ENCODE results near the gene KCNK17.

The KCNK17 gene

GRCh38 chr6:39254999-39255535, 59.2 kb downstream of the KCNK17 start:
- Mint-ChIP-seq H3K4me1 (ENCODE audit: low read depth) (no peaks in the 10 kb centered on the region), H3K27me3 (ENCODE audit: low read depth) (peaks cover 35% of the 10 kb centered on the region), H3K4me3 (no peak overlapping the region), H3K27ac (no peak overlapping the region), H3K9me3 (no peaks in the 10 kb centered on the region), H3K36me3 (ENCODE audit: low read depth) (no peaks in the 10 kb centered on the region)

GRCh38 chr6:39251406-39251805, 62.8 kb downstream of the KCNK17 start:
- Mint-ChIP-seq H3K4me1 (ENCODE audit: low read depth) (peaks cover 6% of the 10 kb centered on the region), H3K27ac (no peak overlapping the region), H3K36me3 (ENCODE audit: low read depth) (no peaks in the 10 kb centered on the region), H3K27me3 (ENCODE audit: low read depth) (peaks cover 30% of the 10 kb centered on the region), H3K9me3 (no peaks in the 10 kb centered on the region), H3K4me3 (no peak overlapping the region)

- Mint-ChIP-seq H3K27me3 (ENCODE audit: low read depth) (peaks cover 30% of the 10 kb centered on the region), H3K4me3 (no peak overlapping the region), H3K4me1 (ENCODE audit: low read depth) (peaks cover 6% of the 10 kb centered on the region), H3K36me3 (ENCODE audit: low read depth) (no peaks in the 10 kb centered on the region), H3K9me3 (no peaks in the 10 kb centered on the region), H3K27ac (no peak overlapping the region)
Measured at GRCh38 chr6:39250507-39250906, 63.7 kb downstream of the KCNK17 start.

- Mint-ChIP-seq H3K27me3 (ENCODE audit: low read depth) (peaks cover 27% of the 10 kb centered on the region), H3K27ac (no peak overlapping the region), H3K36me3 (ENCODE audit: low read depth) (no peaks in the 10 kb centered on the region), H3K4me3 (no peak overlapping the region), H3K4me1 (ENCODE audit: low read depth) (peaks cover 6% of the 10 kb centered on the region), H3K9me3 (no peaks in the 10 kb centered on the region)
Measured at GRCh38 chr6:39249278-39249677, 64.9 kb downstream of the KCNK17 start.

Data from T-helper 1 cell treated with Interleukin-12 subunit alpha and Interleukin-12 subunit beta and Interleukin-4 antibody, amounts not matched to agents 30 μg/mL and 1 μg/mL, for 36 hours (primary cell).